Measurements from ENCODE around the gene TCF25.

DNA sequence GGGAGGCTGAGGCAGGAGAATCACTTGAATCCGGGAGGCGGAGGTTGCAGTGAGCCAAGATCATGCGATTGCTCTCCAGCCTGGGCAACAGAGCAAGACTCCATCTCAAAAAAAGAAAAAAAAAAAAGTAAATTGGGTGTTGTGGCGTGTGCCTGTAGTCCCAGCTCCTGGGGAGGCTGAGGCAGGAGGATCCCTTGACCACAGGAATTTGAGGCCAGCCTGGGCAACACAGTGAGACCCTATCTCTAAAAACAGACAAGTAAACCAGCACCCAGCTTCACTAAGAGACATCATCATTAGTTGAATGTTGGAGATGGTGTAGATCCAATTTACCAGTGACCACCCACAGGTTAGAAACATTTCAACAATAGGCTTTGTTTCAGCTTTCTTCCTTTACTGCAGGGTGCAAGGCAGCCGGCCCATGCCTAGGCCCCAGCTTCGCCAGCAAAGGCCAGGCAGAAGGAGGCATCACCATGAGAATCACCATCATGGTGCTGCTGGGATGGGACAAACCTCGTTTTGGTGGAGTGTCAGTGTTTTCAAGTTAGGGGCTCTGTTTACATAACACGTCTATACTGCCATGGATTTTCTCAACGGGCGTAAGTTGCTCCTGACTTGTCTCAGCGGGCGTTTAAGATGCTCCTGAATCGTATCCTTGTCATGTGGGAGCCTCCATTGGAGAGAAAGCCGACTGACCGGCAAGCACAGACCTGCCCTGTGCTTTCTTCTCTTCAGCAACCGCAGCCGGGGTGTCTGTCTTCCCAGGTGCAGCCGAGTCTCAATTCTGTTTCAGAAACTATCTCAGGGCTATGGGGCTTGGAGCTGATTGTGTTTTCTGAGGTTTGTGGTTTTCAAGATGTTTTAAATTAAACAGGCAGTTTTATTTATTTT lies 7.3 kb downstream of the TCF25 start:
- TF ChIP-seq, protein P1, sequence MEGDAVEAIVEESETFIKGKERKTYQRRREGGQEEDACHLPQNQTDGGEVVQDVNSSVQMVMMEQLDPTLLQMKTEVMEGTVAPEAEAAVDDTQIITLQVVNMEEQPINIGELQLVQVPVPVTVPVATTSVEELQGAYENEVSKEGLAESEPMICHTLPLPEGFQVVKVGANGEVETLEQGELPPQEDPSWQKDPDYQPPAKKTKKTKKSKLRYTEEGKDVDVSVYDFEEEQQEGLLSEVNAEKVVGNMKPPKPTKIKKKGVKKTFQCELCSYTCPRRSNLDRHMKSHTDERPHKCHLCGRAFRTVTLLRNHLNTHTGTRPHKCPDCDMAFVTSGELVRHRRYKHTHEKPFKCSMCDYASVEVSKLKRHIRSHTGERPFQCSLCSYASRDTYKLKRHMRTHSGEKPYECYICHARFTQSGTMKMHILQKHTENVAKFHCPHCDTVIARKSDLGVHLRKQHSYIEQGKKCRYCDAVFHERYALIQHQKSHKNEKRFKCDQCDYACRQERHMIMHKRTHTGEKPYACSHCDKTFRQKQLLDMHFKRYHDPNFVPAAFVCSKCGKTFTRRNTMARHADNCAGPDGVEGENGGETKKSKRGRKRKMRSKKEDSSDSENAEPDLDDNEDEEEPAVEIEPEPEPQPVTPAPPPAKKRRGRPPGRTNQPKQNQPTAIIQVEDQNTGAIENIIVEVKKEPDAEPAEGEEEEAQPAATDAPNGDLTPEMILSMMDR (IDR thresholded peaks at IDR 0.05), result no peak
- TF ChIP-seq POLR2A (IDR thresholded peaks at IDR 0.05), result no peak

Data from esophagus squamous epithelium (tissue), 4 donors.